Measurements from ENCODE around the gene ARID5A.

The ARID5A gene

GRCh38 chr2:96501886-96502810 lies 34.4 kb upstream of the ARID5A start:
- Mint-ChIP-seq H3K4me3 (peak overlapping the region in 1 of 2 donors; percentile 2), H3K27me3 (peaks cover 5 to 9% of the 10 kb centered on the region in 2 donors), H3K9me3 (no peaks in the 10 kb centered on the region), H3K27ac (peak overlapping the region; percentile 48), H3K36me3 (no peaks in the 10 kb centered on the region), H3K4me1 (peaks cover 30 to 37% of the 10 kb centered on the region in 2 donors)
- DNase-seq: no peak
- ATAC-seq (replicated peaks): peak; percentile 43 to 47

DNA sequence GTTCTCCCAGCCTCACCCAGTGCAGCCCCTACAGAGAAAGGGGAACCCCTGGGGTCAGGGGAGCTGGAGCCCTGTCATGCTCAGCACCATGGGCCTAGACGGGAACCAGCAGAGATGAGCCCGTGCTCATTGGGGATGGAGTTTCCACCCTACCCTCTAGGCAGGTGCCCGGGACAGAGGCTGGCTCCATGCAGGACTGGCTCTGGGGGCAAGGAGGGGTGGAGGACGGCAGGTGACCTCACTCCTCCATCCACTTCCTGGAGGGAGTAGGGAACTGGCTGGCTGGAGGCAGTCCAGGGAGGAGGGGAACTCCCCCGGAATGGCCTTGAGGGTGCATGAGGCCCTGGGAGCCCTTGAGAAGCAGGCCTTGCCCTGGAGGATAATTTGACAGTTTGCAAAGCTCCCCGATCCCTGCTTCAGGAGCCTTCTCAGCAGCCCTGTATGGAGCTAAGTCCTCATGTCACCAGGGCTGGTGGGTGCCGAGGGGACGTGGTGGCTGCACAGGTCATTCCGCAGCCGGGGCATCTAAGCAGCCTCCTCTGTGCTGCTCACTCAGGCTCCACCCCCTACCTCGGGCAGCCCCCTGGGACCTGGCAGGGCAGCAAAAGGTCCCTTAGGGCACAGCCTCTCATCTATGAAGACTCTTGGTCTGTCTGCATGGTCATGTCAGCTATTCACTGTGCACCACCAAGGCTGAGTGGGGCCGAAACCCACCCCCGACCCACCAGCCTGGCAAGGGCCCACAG lies 33.5 kb upstream of the ARID5A start:
- no peak for DNase-seq
- H3K9me3 Mint-ChIP-seq: no peaks in the 10 kb centered on the region
- ATAC-seq (replicated peaks): peak in 1 of 2 donors; percentile 32
- no peak overlapping the region for H3K27ac Mint-ChIP-seq
- H3K36me3 Mint-ChIP-seq: no peaks in the 10 kb centered on the region
- no peak overlapping the region for H3K4me3 Mint-ChIP-seq
- peaks cover 33 to 45% of the 10 kb centered on the region in 2 donors for H3K4me1 Mint-ChIP-seq
- H3K27me3 Mint-ChIP-seq: peaks cover 5 to 9% of the 10 kb centered on the region in 2 donors

DNA sequence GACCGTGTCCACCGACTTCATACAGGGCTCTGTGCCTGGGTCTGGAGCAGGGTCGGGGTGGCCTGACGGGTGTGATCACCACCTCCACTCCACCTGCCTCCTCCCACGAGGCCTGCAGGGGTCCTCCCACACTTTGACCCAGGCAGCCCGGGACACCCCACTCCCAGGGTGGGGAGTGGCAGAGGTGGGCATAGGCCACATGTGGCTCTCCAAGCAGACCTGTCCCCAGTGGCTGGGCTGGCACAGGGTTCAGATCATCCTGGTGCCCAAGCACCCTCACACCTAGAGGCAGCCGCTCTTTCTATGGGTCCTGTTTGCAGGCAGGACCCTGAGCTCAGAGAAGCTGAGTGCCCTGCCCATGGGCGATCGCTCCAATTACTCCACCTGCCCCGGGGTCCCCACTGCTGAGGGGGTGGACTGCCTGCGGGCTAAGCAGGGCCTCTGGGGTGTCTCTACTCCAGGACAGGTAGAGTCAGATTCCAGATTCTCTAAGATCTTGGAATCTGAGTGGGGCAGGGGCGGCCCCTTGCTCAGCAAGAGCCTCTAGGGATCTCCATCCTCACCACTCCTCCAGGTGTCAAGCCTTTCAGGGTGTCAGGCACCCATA lies 32.8 kb upstream of the ARID5A start:
- Mint-ChIP-seq H3K4me1 (peaks cover 33 to 50% of the 10 kb centered on the region in 2 donors), H3K4me3 (no peak overlapping the region), H3K27me3 (peaks cover 5 to 10% of the 10 kb centered on the region in 2 donors), H3K27ac (no peak overlapping the region), H3K9me3 (no peaks in the 10 kb centered on the region), H3K36me3 (no peaks in the 10 kb centered on the region)
- no peak for ATAC-seq (replicated peaks)
- no peak for DNase-seq

DNA sequence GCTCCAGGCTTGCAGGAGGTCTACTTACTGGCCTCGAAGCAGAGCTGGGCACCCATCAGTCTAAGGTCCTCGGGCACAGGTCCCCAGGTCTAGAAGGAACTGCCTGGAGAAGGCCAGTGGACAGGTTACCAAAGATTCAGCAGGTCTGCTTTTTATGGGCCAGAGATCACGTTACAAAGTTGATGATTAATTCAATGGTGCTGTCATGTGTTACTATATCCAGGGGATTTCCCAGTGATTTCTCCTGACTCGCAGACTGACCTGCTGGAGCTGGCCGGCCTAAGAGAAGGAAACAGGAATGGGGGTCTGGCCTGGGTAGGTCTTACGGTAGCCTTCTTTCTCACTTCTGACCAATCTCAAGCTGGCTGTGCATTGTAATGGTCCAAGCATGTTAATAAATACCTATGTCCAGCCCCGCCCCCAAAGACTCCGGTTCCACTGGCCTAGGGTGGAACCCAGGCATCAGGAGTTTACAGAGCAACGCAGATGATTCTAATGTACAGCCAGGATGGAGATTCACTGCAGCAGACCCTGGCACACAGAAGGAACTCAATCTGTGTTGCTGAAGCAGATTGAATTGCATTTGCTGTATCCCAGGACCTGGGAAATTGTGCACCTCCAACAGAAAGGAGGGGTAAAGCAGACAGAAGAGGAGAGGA lies 31.2 kb upstream of the ARID5A start, which contains the start of gene NEURL3:
Gene NEURL3, minus strand, starts transcription at position 127 of the 659 bp plus-strand sequence. Its CDS starts 71 bp downstream, at position 56.
- H3K4me1 Mint-ChIP-seq: peaks cover 46 to 65% of the 10 kb centered on the region in 2 donors
- H3K4me3 Mint-ChIP-seq: no peak within 1 kb of the TSS
- no peaks in the 10 kb centered on the region for H3K9me3 Mint-ChIP-seq
- peak within 1 kb of the TSS; percentile 25 for H3K27ac Mint-ChIP-seq
- ATAC-seq (replicated peaks) (no peak), DNase-seq (no peak)
- H3K36me3 Mint-ChIP-seq: no peaks in the 10 kb centered on the region
- peaks cover 17 to 18% of the 10 kb centered on the region in 2 donors for H3K27me3 Mint-ChIP-seq

DNA sequence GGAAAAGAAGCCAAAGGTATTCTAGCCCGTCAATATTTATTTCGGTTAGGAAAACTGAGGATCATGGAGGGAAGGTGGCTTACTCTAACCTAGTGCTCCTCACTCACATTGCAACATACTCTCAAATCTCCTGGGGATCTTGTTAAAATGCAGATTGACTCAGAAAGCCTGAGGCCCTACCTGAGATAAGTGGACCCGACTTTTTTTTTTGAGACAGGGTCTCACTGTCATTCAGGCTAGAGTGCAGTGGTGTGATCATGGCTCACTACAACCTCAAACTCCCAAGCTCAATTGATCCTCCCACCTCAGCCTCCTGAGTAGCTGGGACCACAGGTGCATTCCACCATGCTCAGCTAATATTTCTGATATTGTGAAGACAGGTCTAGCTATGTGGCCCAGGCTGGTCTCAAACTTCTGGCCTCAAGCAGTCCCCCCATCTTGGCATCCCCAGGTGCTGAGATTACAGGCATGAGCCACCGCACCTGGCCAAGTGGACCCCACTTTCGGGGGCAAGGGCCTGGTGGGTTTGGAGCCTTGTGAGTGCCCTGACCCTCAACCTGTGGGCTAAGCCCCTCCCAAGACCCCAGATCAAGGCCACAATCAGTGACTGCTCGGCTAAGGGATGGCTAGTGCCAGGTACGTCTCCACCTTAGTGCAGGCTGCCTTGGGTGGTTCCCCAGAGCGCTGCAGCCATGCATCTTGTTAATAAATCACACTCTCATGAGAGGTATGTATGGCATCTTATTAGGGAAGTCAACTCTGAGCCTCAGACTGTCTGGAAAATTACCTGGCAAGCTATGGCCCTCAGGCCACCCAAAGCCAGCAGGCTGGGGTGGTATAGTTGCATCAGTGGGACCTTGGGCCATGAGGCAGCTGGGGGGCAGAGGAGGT lies 30.3 kb upstream of the ARID5A start:
- Mint-ChIP-seq H3K36me3 (no peaks in the 10 kb centered on the region), H3K27ac (no peak overlapping the region), H3K4me3 (no peak overlapping the region), H3K4me1 (peaks cover 41 to 62% of the 10 kb centered on the region in 2 donors), H3K27me3 (peaks cover 22 to 25% of the 10 kb centered on the region in 2 donors), H3K9me3 (no peaks in the 10 kb centered on the region)
- ATAC-seq (replicated peaks) (no peak), DNase-seq (no peak)

- no peaks in the 10 kb centered on the region for H3K9me3 Mint-ChIP-seq
- H3K4me3 Mint-ChIP-seq: no peak overlapping the region
- H3K27me3 Mint-ChIP-seq: peaks cover 24 to 27% of the 10 kb centered on the region in 2 donors
- DNase-seq: no peak
- no peaks in the 10 kb centered on the region for H3K36me3 Mint-ChIP-seq
- H3K27ac Mint-ChIP-seq: no peak overlapping the region
- H3K4me1 Mint-ChIP-seq: peaks cover 35 to 56% of the 10 kb centered on the region in 2 donors
- no peak for ATAC-seq (replicated peaks)
Observed at GRCh38 chr2:96506907-96507240, 29.7 kb upstream of the ARID5A start.

GRCh38 chr2:96507957-96508520 lies 28.5 kb upstream of the ARID5A start:
- H3K27ac Mint-ChIP-seq: peak overlapping the region; percentile 20
- ATAC-seq (replicated peaks): peak; percentile 87 to 91
- peak overlapping the region; percentile 69 to 81 for H3K4me3 Mint-ChIP-seq

GRCh38 chr2:96508521-96509113 lies 27.9 kb upstream of the ARID5A start:
- Mint-ChIP-seq H3K27ac (peak overlapping the region; percentile 31), H3K36me3 (no peaks in the 10 kb centered on the region), H3K4me1 (peaks cover 26 to 38% of the 10 kb centered on the region in 2 donors), H3K27me3 (peaks cover 24 to 27% of the 10 kb centered on the region in 2 donors), H3K9me3 (no peaks in the 10 kb centered on the region), H3K4me3 (peak overlapping the region; percentile 15 to 50)
- DNase-seq (no peak), ATAC-seq (replicated peaks) (no peak)

More at GRCh38 chr2:96507957-96508520, 28.5 kb upstream of the ARID5A start:
- peak; percentile 76 for DNase-seq
- H3K27me3 Mint-ChIP-seq: peaks cover 24 to 27% of the 10 kb centered on the region in 2 donors
- H3K9me3 Mint-ChIP-seq: no peaks in the 10 kb centered on the region
- H3K4me1 Mint-ChIP-seq: peaks cover 28 to 44% of the 10 kb centered on the region in 2 donors
- H3K36me3 Mint-ChIP-seq: no peaks in the 10 kb centered on the region

DNA sequence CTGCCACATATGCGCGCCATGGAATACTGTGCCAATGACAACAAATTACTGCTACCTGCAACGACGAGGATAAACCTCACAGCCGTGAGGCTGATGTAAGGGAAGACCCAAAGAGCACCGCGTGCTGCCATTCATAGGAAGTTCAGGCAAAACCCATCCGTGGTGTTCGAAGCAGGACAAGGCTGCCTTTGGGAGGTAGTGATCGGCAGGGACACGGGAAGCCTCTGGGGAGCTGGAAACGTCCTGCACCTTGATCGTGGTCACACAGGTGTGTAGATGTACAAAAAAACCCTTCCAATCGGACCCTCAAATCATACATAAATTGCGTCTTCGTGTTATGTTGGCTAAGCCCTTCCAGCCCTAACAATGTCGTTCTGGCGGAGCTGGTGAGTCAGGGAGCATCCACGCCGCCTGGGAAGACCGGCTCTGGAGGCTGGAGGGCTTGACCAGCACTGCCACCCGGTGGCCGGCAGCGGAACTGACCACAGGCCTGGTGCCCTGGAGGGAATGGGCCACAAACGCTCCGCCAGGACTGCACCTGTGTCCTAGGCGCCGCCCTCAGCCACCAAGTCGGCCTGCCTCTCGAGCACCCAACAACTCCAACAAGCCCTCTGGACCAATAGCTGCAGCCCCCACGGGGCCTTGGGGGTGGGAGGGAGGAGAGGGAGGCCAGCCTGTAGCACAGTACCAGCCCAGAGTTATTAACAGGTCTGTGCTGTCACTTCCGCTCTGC lies 27.3 kb upstream of the ARID5A start:
- peaks cover 24 to 27% of the 10 kb centered on the region in 2 donors for H3K27me3 Mint-ChIP-seq
- no peaks in the 10 kb centered on the region for H3K9me3 Mint-ChIP-seq
- ATAC-seq (replicated peaks): peak; percentile 74 to 76
- H3K36me3 Mint-ChIP-seq: no peaks in the 10 kb centered on the region
- peak overlapping the region; percentile 50 to 63 for H3K4me3 Mint-ChIP-seq
- H3K27ac Mint-ChIP-seq: no peak overlapping the region
- peak; percentile 71 for DNase-seq
- peaks cover 26 to 38% of the 10 kb centered on the region in 2 donors for H3K4me1 Mint-ChIP-seq

- Mint-ChIP-seq H3K36me3 (no peaks in the 10 kb centered on the region), H3K27ac (no peak overlapping the region), H3K27me3 (peaks cover 24 to 27% of the 10 kb centered on the region in 2 donors), H3K4me1 (peaks cover 24 to 36% of the 10 kb centered on the region in 2 donors), H3K9me3 (no peaks in the 10 kb centered on the region), H3K4me3 (peak overlapping the region; percentile 20 to 56)
- no peak for ATAC-seq (replicated peaks)
- no peak for DNase-seq
Observed at GRCh38 chr2:96509847-96510230, 26.7 kb upstream of the ARID5A start.

DNA sequence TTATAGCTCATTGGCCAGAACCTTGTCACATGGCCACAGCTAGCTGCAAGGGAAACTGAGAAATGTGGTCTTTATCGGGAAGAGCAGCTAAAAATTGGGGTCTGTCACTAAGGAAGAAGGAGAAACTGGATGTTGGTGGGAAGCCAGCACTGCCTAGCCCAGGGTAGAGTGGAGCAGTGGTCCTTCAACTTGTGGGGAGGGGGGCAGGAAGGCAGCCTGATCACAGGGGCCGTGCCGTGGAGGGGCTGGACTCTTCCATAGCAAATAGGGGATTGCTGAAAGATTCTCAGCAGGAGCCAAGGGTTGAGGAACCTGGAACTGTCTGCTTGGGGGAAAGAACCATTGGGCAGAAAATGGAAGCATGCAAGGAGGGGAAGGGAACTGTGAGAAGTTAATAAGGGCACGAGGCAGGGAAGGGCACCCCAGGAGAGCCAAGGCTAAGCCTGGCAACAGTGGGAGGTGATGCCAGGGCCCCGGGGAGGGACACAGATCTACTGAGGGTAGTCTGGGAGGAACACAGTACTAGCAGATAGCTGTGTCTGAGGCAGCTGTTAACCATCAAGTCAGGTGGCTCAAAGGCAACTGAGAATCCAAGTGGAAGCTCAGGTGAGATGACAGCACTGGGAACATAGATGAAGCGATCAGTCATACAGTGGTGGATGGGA lies 25.5 kb upstream of the ARID5A start:
- ATAC-seq (replicated peaks): no peak
- peaks cover 24 to 27% of the 10 kb centered on the region in 2 donors for H3K27me3 Mint-ChIP-seq
- peaks cover 0 to 3% of the 10 kb centered on the region in 2 donors for H3K36me3 Mint-ChIP-seq
- no peak for DNase-seq
- H3K9me3 Mint-ChIP-seq: no peaks in the 10 kb centered on the region
- no peak overlapping the region for H3K27ac Mint-ChIP-seq
- H3K4me1 Mint-ChIP-seq: peaks cover 17 to 28% of the 10 kb centered on the region in 2 donors
- H3K4me3 Mint-ChIP-seq: no peak overlapping the region

Data from stimulated activated naive B cell treated with anti-CD40 and anti-IgM and Interleukin-4, amounts not matched to agents 10 μg/mL and 1 μg/mL and 100 μg/mL, for 72 hours (primary cell).